ENCODE results near the gene LCN10. TPM values are rescaled to one million over a fixed set of nuclear protein-coding genes. Genes with fewer than 3 reads are reported as not detected.

LCN10 gene
- total and polyA plus RNA-seq, 2 donors (not counting 3 experiments of a cell fraction or from before 2014, with no cell fraction given), result not detected

GRCh38 chr9:136759001-136759400 is 16.3 kb upstream of the LCN10 start:
- H4K20me1 ChIP-seq (replicated peaks; ENCODE audit: control insufficient read depth, extremely low read depth, insufficient read depth, low read length), result no peaks in the 10 kb centered on the region
- no peaks in the 10 kb centered on the region for H3K27me3 ChIP-seq (ENCODE audit: control insufficient read depth in 2 of 2, insufficient read depth in 2 of 2, low read length in 2 of 2)
- DNase-seq (ENCODE audit: low read depth, low spot score) (no peak), FAIRE-seq (no peak)
- H3K4me2 ChIP-seq (ENCODE audit: insufficient read depth, low read length), result no peak overlapping the region
- H3K9me3 ChIP-seq (replicated peaks; ENCODE audit: control insufficient read depth, insufficient read depth, low read length), result no peaks in the 10 kb centered on the region
- no peaks in the 10 kb centered on the region for H3K4me1 ChIP-seq (ENCODE audit: control insufficient read depth, extremely low read depth, insufficient read depth, low read length)
- H3K9me1 ChIP-seq (replicated peaks; ENCODE audit: control insufficient read depth, extremely low read depth, insufficient read depth, low read length), result no peaks in the 10 kb centered on the region
- H3K79me2 ChIP-seq (ENCODE audit: control insufficient read depth, insufficient read depth, low read length), result no peaks in the 10 kb centered on the region
- intact Hi-C loops (cut with micrococcal nuclease), result no loop called here
- POLR2A ChIA-PET, result no interaction called here
- TF ChIP-seq POLR2A (IDR thresholded peaks at IDR 0.05; ENCODE audit: low read depth, low read length) (no peak), FOS (IDR thresholded peaks at IDR 0.05; ENCODE audit: borderline replicate concordance, insufficient read depth, low read length) (no peak), GATA2 (IDR thresholded peaks at IDR 0.05; ENCODE audit: insufficient read depth, insufficient read length, low read depth, low read length) (no peak), CTCF (IDR thresholded peaks at IDR 0.05; ENCODE audit: extremely low read depth in 1 of 2, insufficient read depth in 1 of 2, low read depth in 1 of 2, low read length in 2 of 2) (no peak), EZH2 (IDR thresholded peaks at IDR 0.05; ENCODE audit: borderline replicate concordance, low read depth, low read length, severe bottlenecking) (no peak), POLR2AphosphoS5 (IDR thresholded peaks at IDR 0.05; ENCODE audit: insufficient read depth, low read depth, low read length) (no peak), MYC (IDR thresholded peaks at IDR 0.05; ENCODE audit: low read depth, low read length) (no peak), JUN (IDR thresholded peaks at IDR 0.05; ENCODE audit: borderline replicate concordance, insufficient read depth, insufficient read length, low read depth) (no peak)
- TF ChIP-seq, protein P1, sequence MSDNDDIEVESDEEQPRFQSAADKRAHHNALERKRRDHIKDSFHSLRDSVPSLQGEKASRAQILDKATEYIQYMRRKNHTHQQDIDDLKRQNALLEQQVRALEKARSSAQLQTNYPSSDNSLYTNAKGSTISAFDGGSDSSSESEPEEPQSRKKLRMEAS (IDR thresholded peaks at IDR 0.05; ENCODE audit: insufficient read depth, insufficient read length), result no peak
- no peaks in the 10 kb centered on the region for H3K36me3 ChIP-seq (ENCODE audit: control insufficient read depth in 2 of 2, extremely low read depth in 1 of 2, insufficient read depth in 2 of 2, low read length in 2 of 2)
- no peak overlapping the region for H2AFZ ChIP-seq (ENCODE audit: low read depth, low read length)
- no peak overlapping the region for H3K4me3 ChIP-seq (replicated peaks in 1 of 3; ENCODE audit: insufficient read depth in 1 of 3, low read depth in 1 of 3, low read length in 3 of 3)
- dilution Hi-C loops (cut with MboI; ENCODE audit: extremely low pct_ligation_motif_present, low sequenced_read_pairs), result no loop called here
- no TSS peak for BruUV-seq (replicated peaks)
- CTCF ChIA-PET, result interaction anchor here (1.3 kb wide), 1 partner anchor 31 kb away, joined by 10 read pairs; no protein-coding TSS in a partner anchor
- H3K27ac ChIP-seq (ENCODE audit: insufficient read depth, low read depth, low read length), result no peak overlapping the region
- no peak overlapping the region for H3K9ac ChIP-seq (replicated peaks; ENCODE audit: extremely low read depth, insufficient read depth, low read length)
